Activated CD8-positive, alpha-beta memory T cell treated with anti-CD3 and anti-CD28 coated beads, Interleukin-2, amount 50 U/mL, for 24 hours (primary cell): ENCODE results near the gene IFTAP.
"Not testable (repeated sequence)": the region's sequence is repeated elsewhere in the genome, so short reads cannot be mapped to it uniquely, and the experiment has no call there.

Experiments used
- DNase-seq: peaks from one replicate; pipeline ENCODE4 v3.0.0-alpha.2; 2020; ENCODE audit errors: extremely low read depth

The IFTAP gene

GRCh38 chr11:36594316-36594989 lies at the start of gene IFTAP:
TSS of gene IFTAP (plus strand) at chr11:36594502. CDS start at chr11:36610104, 15,602 bp downstream.
- DNase-seq: no peak

GRCh38 chr11:36550385-36551115 lies 43.8 kb upstream of the IFTAP start:
- DNase-seq: no peak

GRCh38 chr11:36557390-36557789 lies 36.9 kb upstream of the IFTAP start:
- DNase-seq: not testable (repeated sequence)

- DNase-seq: no peak
Observed at GRCh38 chr11:36557991-36558390, 36.3 kb upstream of the IFTAP start.

- DNase-seq: no peak
Observed at GRCh38 chr11:36558571-36559413, 35.5 kb upstream of the IFTAP start.

GRCh38 chr11:36564376-36565030 lies 29.8 kb upstream of the IFTAP start:
- no peak for DNase-seq

GRCh38 chr11:36565031-36565610 lies 29.2 kb upstream of the IFTAP start:
- no peak for DNase-seq

GRCh38 chr11:36566407-36567053 lies 27.8 kb upstream of the IFTAP start:
- DNase-seq: no peak

GRCh38 chr11:36567694-36568093 lies 26.6 kb upstream of the IFTAP start, which contains the start of gene RAG1:
TSS of gene RAG1 (plus strand) at chr11:36568007. CDS start at chr11:36573305, 5,298 bp downstream.
- DNase-seq: no peak

- DNase-seq: no peak
Observed at GRCh38 chr11:36569095-36569494, 25.2 kb upstream of the IFTAP start.

- no peak for DNase-seq
Observed at GRCh38 chr11:36574486-36574885, 19.8 kb upstream of the IFTAP start.

GRCh38 chr11:36577373-36577772 lies 16.9 kb upstream of the IFTAP start:
- no peak for DNase-seq

GRCh38 chr11:36577859-36578258 lies 16.4 kb upstream of the IFTAP start:
- DNase-seq: no peak

GRCh38 chr11:36578458-36578857 lies 15.8 kb upstream of the IFTAP start:
- no peak for DNase-seq

- DNase-seq: no peak
Observed at GRCh38 chr11:36581536-36581935, 12.8 kb upstream of the IFTAP start.

GRCh38 chr11:36583667-36584066 lies 10.6 kb upstream of the IFTAP start:
- DNase-seq: no peak

GRCh38 chr11:36586543-36586942 lies 7.8 kb upstream of the IFTAP start:
- DNase-seq: no peak

GRCh38 chr11:36588099-36588498 lies 6.2 kb upstream of the IFTAP start:
- DNase-seq: no peak

- DNase-seq: no peak
Observed at GRCh38 chr11:36590513-36590912, 3.8 kb upstream of the IFTAP start.

- no peak for DNase-seq
Observed at GRCh38 chr11:36591433-36591832, 2.9 kb upstream of the IFTAP start.

GRCh38 chr11:36596880-36597279 lies 2.6 kb downstream of the IFTAP start:
- DNase-seq: no peak
